Lung (tissue), 12 donors: ENCODE results near the gene ERBB3. TPM values are rescaled to one million over a fixed set of nuclear protein-coding genes. Genes with fewer than 3 reads are reported as not detected.
A peak's percentile ranks its signal among the peaks of the same experiment; 100 is the strongest.

Experiments used
- ATAC-seq: fragments of 200-7000 bp; cut with Tn5 transposase; one replicate; pipeline ENCODE4 v1.9.1; 2020; ENCODE audit warnings: moderate number of reproducible peaks; ENCODE audit not compliant: insufficient read depth, low FRiP score
- DNase-seq, 3 donors: peaks; one replicate each; pipeline ENCODE4 v3.0.0-alpha.2; 2013 to 2017
- H3K27ac ChIP-seq, 2 donors: one replicate each; pipeline ENCODE4 v1.5.1; 2013; ENCODE audit warnings: mild to moderate bottlenecking in 2 of 2, moderate library complexity in 2 of 2, control low read depth in 1 of 2, inconsistent platforms in 1 of 2, low read depth in 1 of 2, low read length in 1 of 2
- H3K27me3 ChIP-seq, 3 donors: one replicate each; pipeline ENCODE4 v1.5.1; 2013; ENCODE audit warnings: low read length in 2 of 3; ENCODE audit not compliant: control insufficient read depth in 3 of 3, insufficient read depth in 3 of 3
- H3K36me3 ChIP-seq, 4 donors: one replicate each; pipeline ENCODE4 v1.5.1; 2013; ENCODE audit warnings: low read length in 4 of 4, mild to moderate bottlenecking in 1 of 4, moderate library complexity in 1 of 4; ENCODE audit not compliant: control insufficient read depth in 4 of 4, insufficient read depth in 4 of 4
- H3K4me1 ChIP-seq, 5 donors: one replicate each; pipeline ENCODE4 v1.5.1; 2013; ENCODE audit warnings: low read length in 5 of 5, mild to moderate bottlenecking in 2 of 5, moderate library complexity in 1 of 5; ENCODE audit not compliant: control insufficient read depth in 5 of 5, insufficient read depth in 5 of 5
- H3K4me3 ChIP-seq: one replicate; pipeline ENCODE4 v1.5.1; 2013; ENCODE audit warnings: mild to moderate bottlenecking, control low read depth, moderate library complexity
- H3K9ac ChIP-seq, 2 donors: one replicate each; pipeline ENCODE4 v1.5.1; 2013; ENCODE audit warnings: low read length in 2 of 2, control low read depth in 1 of 2; ENCODE audit not compliant: insufficient read depth in 1 of 2
- H3K9me3 ChIP-seq, 4 donors: one replicate each; pipeline ENCODE4 v1.5.1; 2013; ENCODE audit warnings: low read length in 3 of 4, mild to moderate bottlenecking in 1 of 4, moderate library complexity in 1 of 4; ENCODE audit not compliant: control insufficient read depth in 4 of 4, insufficient read depth in 3 of 4
- WGBS, 2 donors: extraction: QIAGEN DNeasy Blood & Tissue Kit; methylation state at CpG; one replicate each; pipeline ENCODE4 v1.1.7; 2013; 5-methylcytosine and 5-hydroxymethylcytosine counted together
- polyA plus RNA-seq, 2 donors: library from polyadenylated mRNA; stranded (reverse); fragments of 200-250 nt; gene quantifications; one replicate each; pipeline ENCODE4 v1.2.1, GENCODE V29; 2013
- total RNA-seq, 2 donors: library from RNA; depleted of rRNA in 1 of 2; stranded (reverse); fragments of >200 nt in 1 of 2; gene quantifications; one replicate each; pipeline ENCODE4 v1.2.1, GENCODE V29; 2014 to 2021
- TF ChIP-seq, protein P1 (sequence below): IDR thresholded peaks from 2 replicates; pipeline ENCODE4 v1.5.1; 2012; ENCODE audit warnings: mild to moderate bottlenecking; ENCODE audit errors: control extremely low read depth, extremely low read depth
- donor health status: control.
- donor health status: control.
- donor health status: Bipolar disorder and iron deficiency.
- donor health status: healthy.
- donor health status: DM: yes; HTN: yes; CAD: no.

The ERBB3 gene
- total and polyA plus RNA-seq, 4 donors: 31.4 to 191 (median 60.1) TPM

GRCh38 chr12:56101045-56101444 is 21.1 kb downstream of the ERBB3 start:
- H3K9ac ChIP-seq: no peak overlapping the region
- H3K27ac ChIP-seq: no peak overlapping the region
- TF ChIP-seq, protein P1, sequence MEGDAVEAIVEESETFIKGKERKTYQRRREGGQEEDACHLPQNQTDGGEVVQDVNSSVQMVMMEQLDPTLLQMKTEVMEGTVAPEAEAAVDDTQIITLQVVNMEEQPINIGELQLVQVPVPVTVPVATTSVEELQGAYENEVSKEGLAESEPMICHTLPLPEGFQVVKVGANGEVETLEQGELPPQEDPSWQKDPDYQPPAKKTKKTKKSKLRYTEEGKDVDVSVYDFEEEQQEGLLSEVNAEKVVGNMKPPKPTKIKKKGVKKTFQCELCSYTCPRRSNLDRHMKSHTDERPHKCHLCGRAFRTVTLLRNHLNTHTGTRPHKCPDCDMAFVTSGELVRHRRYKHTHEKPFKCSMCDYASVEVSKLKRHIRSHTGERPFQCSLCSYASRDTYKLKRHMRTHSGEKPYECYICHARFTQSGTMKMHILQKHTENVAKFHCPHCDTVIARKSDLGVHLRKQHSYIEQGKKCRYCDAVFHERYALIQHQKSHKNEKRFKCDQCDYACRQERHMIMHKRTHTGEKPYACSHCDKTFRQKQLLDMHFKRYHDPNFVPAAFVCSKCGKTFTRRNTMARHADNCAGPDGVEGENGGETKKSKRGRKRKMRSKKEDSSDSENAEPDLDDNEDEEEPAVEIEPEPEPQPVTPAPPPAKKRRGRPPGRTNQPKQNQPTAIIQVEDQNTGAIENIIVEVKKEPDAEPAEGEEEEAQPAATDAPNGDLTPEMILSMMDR: no peak
- no peaks in the 10 kb centered on the region for H3K27me3 ChIP-seq
- no peak for DNase-seq
- no peaks in the 10 kb centered on the region for H3K9me3 ChIP-seq
- WGBS, 2 donors: 82 to 85% methylated on average over 14 of the region's 14 CpGs
- H3K36me3 ChIP-seq: peaks cover 0 to 2% (median under 1%) of the 10 kb centered on the region in 4 donors
- no peak overlapping the region for H3K4me3 ChIP-seq
- ATAC-seq: no peak
- H3K4me1 ChIP-seq: peaks cover 0 to 15% (median 3%) of the 10 kb centered on the region in 5 donors

DNA sequence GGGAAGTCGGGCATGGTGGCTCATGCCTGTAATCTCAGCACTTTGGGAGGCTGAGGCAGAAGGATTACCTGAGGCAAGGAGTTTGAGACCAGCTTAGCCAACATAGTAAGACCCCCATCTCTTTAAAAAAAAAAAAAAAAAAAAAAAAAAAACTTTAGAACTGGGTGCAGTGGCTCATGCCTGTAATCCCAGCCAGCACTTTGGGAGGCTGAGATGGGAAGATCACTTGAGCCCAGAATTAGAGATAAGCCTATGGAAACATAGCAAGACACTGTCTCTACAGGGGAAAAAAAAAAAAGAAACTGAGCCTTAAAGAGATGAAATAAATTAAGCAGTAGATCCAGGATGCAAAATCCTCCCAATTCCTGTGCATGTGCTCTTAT is 22.7 kb downstream of the ERBB3 start:
- H3K9ac ChIP-seq: no peak overlapping the region
- H3K27ac ChIP-seq: no peak overlapping the region
- H3K9me3 ChIP-seq: no peaks in the 10 kb centered on the region
- TF ChIP-seq, protein P1: no peak
- no peak overlapping the region for H3K4me3 ChIP-seq
- DNase-seq (no peak), ATAC-seq (no peak)
- H3K4me1 ChIP-seq: peaks cover 0 to 18% (median 3%) of the 10 kb centered on the region in 5 donors
- peaks cover 4 to 13% (median 4%) of the 10 kb centered on the region in 4 donors for H3K36me3 ChIP-seq
- 86 to 87% methylated on average over 1 of the region's 1 CpG for WGBS, 2 donors
- H3K27me3 ChIP-seq: no peaks in the 10 kb centered on the region

- 45 to 47% methylated on average over 6 of the region's 6 CpGs for WGBS, 2 donors
- no peaks in the 10 kb centered on the region for H3K27me3 ChIP-seq
- ATAC-seq (no peak), DNase-seq (no peak)
- TF ChIP-seq, protein P1: no peak
- peaks cover 8 to 18% (median 9%) of the 10 kb centered on the region in 4 donors for H3K36me3 ChIP-seq
- no peaks in the 10 kb centered on the region for H3K9me3 ChIP-seq
- H3K9ac ChIP-seq: peak overlapping the region in 1 of 2 donors; percentile 77
- no peak overlapping the region for H3K4me3 ChIP-seq
- peaks cover 0 to 18% (median 3%) of the 10 kb centered on the region in 5 donors for H3K4me1 ChIP-seq
- peak overlapping the region in 1 of 2 donors; percentile 76 for H3K27ac ChIP-seq
Measured at GRCh38 chr12:56103066-56103711, 23.2 kb downstream of the ERBB3 start.

DNA sequence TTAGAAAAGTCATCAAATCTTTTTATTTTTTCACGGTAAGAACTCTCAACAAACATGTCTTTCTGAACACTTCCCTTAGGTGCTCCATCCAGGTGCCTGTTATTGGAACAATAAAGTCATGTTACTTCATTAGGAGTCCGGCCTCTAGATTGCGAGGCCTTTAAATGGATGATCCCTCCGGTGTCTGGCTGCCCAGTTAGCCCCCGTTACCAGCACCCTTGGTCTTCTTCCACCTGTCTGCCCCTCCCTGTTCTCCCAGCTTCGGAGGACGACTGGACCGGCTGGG is 23.8 kb downstream of the ERBB3 start:
- Histone ChIP-seq H3K36me3 (peaks cover 8 to 24% (median 11%) of the 10 kb centered on the region in 4 donors), H3K9me3 (no peaks in the 10 kb centered on the region), H3K9ac (peak overlapping the region in 1 of 2 donors; percentile 77), H3K27ac (peak overlapping the region; percentile 76 to 87), H3K4me1 (peaks cover 0 to 18% (median 3%) of the 10 kb centered on the region in 5 donors), H3K27me3 (no peaks in the 10 kb centered on the region), H3K4me3 (peak overlapping the region; percentile 66)
- TF ChIP-seq, protein P1: no peak
- ATAC-seq (peak; percentile 5), DNase-seq (no peak)
- 1 to 4% methylated on average over 8 of the region's 8 CpGs for WGBS, 2 donors
